Left lung (tissue), 10 donors: ENCODE data around the gene NOS1. TPM values are rescaled to one million over a fixed set of nuclear protein-coding genes. Genes with fewer than 3 reads are reported as not detected.
A peak's percentile ranks its signal among the peaks of the same experiment; 100 is the strongest.

ENCODE experiments used
- ATAC-seq: fragments of 200-7000 bp; cut with Tn5 transposase; one replicate; pipeline ENCODE4 v1.9.1; 2020; ENCODE audit warnings: moderate library complexity
- DNase-seq, 4 donors: peaks; one replicate each; pipeline ENCODE4 v3.0.0-alpha.2; 2013 to 2020
- H3K27ac ChIP-seq, 2 donors: fragments of 200-600 bp; sonication (generic) in 1 of 2; one replicate each; pipeline versions ENCODE4 v1.5.0 to v1.8.0; 2020 to 2021
- H3K27me3 ChIP-seq, 2 donors: fragments of 200-600 bp; sonication (generic) in 1 of 2; one replicate each; pipeline versions ENCODE4 v1.5.0 to v1.8.0; 2020 to 2021
- H3K36me3 ChIP-seq, 2 donors: fragments of 200-600 bp; sonication (generic) in 1 of 2; one replicate each; pipeline versions ENCODE4 v1.5.0 to v1.8.0; 2020 to 2021
- H3K4me1 ChIP-seq, 2 donors: fragments of 200-600 bp; one replicate each; pipeline ENCODE4 v1.8.0; 2021
- H3K4me3 ChIP-seq, 2 donors: fragments of 200-600 bp; sonication (generic) in 1 of 2; one replicate each; pipeline versions ENCODE4 v1.5.0 to v1.8.0; 2020 to 2021; ENCODE audit warnings: mild to moderate bottlenecking in 1 of 2
- H3K9me3 ChIP-seq, 2 donors: fragments of 200-600 bp; sonication (generic) in 1 of 2; one replicate each; pipeline versions ENCODE4 v1.5.0 to v1.8.0; 2020 to 2021
- CTCF ChIP-seq, 2 donors: fragments of 200-600 bp; sonication (generic) in 1 of 2; IDR thresholded peaks; one replicate each; pipeline versions ENCODE4 v1.5.0 to v1.8.0; 2021; ENCODE audit warnings: antibody characterized with exemption in 2 of 2
- intact Hi-C, 2 donors: fragments of 100-400 bp; cut with DNase I; formaldehyde crosslinking; loops; one replicate each; pipeline versions ENCODE4 v1.11.2 to v1.14.2; 2022
- polyA plus RNA-seq, 6 donors: library from polyadenylated mRNA; unstranded; fragments of 120-200 nt; gene quantifications; one replicate each; pipeline ENCODE4 v1.2.1, GENCODE V29; 2013; ENCODE audit not compliant: insufficient read length in 6 of 6
- total RNA-seq, 2 donors: library from RNA; stranded (reverse); fragmentation: NEBNext Ultra II Directional; extraction: Animal tissue kit (Norgen Biotek cat#: 25700); gene quantifications; one replicate each; pipeline ENCODE4 v1.2.1, GENCODE V29; 2021
- donor health status: DM: no; HTN: yes; CAD: no.
- donor health status: DM: no; HTN: no; CAD: no.

Gene NOS1
- total and polyA plus RNA-seq, 8 donors, result 0.11 to 2.4 (median 0.35) TPM

- H3K27me3 ChIP-seq, result peaks cover 0 to 16% of the 10 kb centered on the region in 2 donors
- intact Hi-C loops, result no loop called here
- ATAC-seq, result no peak
Measured at GRCh38 chr12:117241697-117242096, 119.7 kb downstream of the NOS1 start.

GRCh38 chr12:117240081-117240755 is 121.2 kb downstream of the NOS1 start:
- DNase-seq (no peak), ATAC-seq (no peak)
- no peak for TF ChIP-seq CTCF (IDR thresholded peaks at IDR 0.05)
- Histone ChIP-seq H3K9me3 (no peaks in the 10 kb centered on the region), H3K4me3 (no peak overlapping the region), H3K36me3 (no peaks in the 10 kb centered on the region), H3K27ac (no peak overlapping the region), H3K27me3 (peaks cover 0 to 23% of the 10 kb centered on the region in 2 donors), H3K4me1 (no peaks in the 10 kb centered on the region)
- intact Hi-C loops, result no loop called here

More at GRCh38 chr12:117241697-117242096, 119.7 kb downstream of the NOS1 start:
- TF ChIP-seq CTCF (IDR thresholded peaks at IDR 0.05), result no peak
- no peaks in the 10 kb centered on the region for H3K36me3 ChIP-seq
- no peak overlapping the region for H3K27ac ChIP-seq
- H3K9me3 ChIP-seq, result no peaks in the 10 kb centered on the region
- no peak overlapping the region for H3K4me3 ChIP-seq
- H3K4me1 ChIP-seq, result no peaks in the 10 kb centered on the region
- DNase-seq, result no peak

- DNase-seq, result peak; percentile 27 to 93 (median 59)
- intact Hi-C loops, result loop anchor here in 1 of 2 donors (5.0 kb wide), 1 partner anchor 601 kb away; no protein-coding TSS in a partner anchor
- peak; percentile 79 for ATAC-seq
Measured at GRCh38 chr12:117236456-117237001, 124.9 kb downstream of the NOS1 start.

GRCh38 chr12:117235261-117235660 is 126.2 kb downstream of the NOS1 start:
- Histone ChIP-seq H3K4me3 (no peak overlapping the region), H3K9me3 (no peaks in the 10 kb centered on the region), H3K4me1 (no peaks in the 10 kb centered on the region), H3K27ac (no peak overlapping the region), H3K27me3 (peaks cover 0 to 46% of the 10 kb centered on the region in 2 donors), H3K36me3 (no peaks in the 10 kb centered on the region)
- no peak for TF ChIP-seq CTCF (IDR thresholded peaks at IDR 0.05)
- DNase-seq (no peak), ATAC-seq (no peak)
- intact Hi-C loops, result loop anchor here in 1 of 2 donors (5.0 kb wide), 1 partner anchor 602 kb away; no protein-coding TSS in a partner anchor

More at GRCh38 chr12:117236456-117237001, 124.9 kb downstream of the NOS1 start:
- H3K9me3 ChIP-seq, result no peaks in the 10 kb centered on the region
- no peaks in the 10 kb centered on the region for H3K36me3 ChIP-seq
- no peaks in the 10 kb centered on the region for H3K4me1 ChIP-seq
- H3K27ac ChIP-seq, result no peak overlapping the region
- H3K27me3 ChIP-seq, result peaks cover 0 to 45% of the 10 kb centered on the region in 2 donors
- H3K4me3 ChIP-seq, result no peak overlapping the region
- peak; percentile 67 to 81 for TF ChIP-seq CTCF (IDR thresholded peaks at IDR 0.05)

- TF ChIP-seq CTCF (IDR thresholded peaks at IDR 0.05), result no peak
- ATAC-seq (no peak), DNase-seq (no peak)
- no peaks in the 10 kb centered on the region for H3K9me3 ChIP-seq
- H3K27ac ChIP-seq, result no peak overlapping the region
- H3K27me3 ChIP-seq, result peaks cover 0 to 46% of the 10 kb centered on the region in 2 donors
- intact Hi-C loops, result no loop called here
- H3K4me1 ChIP-seq, result no peaks in the 10 kb centered on the region
- no peaks in the 10 kb centered on the region for H3K36me3 ChIP-seq
- no peak overlapping the region for H3K4me3 ChIP-seq
Measured at GRCh38 chr12:117234441-117234840, 127.0 kb downstream of the NOS1 start.
